GM19240 (cell line): Measurements from ENCODE around the gene TENT4A.
A peak's percentile ranks its signal among the peaks of the same experiment; 100 is the strongest.
"Not testable (repeated sequence)": the region's sequence is repeated elsewhere in the genome, so short reads cannot be mapped to it uniquely, and the experiment has no call there.

Experiments
- DNase-seq: peaks from one replicate; pipeline ENCODE4 v3.0.0; 2011; ENCODE audit warnings: low spot score; ENCODE audit not compliant: insufficient read length

Gene TENT4A

GRCh38 chr5:6713274-6714225 lies at the start of gene TENT4A:
Gene TENT4A (plus strand): TSS chr5:6713432. CDS start chr5:6713984, 552 bp downstream.
- DNase-seq = peak; percentile 96

GRCh38 chr5:6666762-6667161 lies 46.5 kb upstream of the TENT4A start:
- no peak for DNase-seq

- DNase-seq = no peak
These were observed 45.6 kb upstream of the TENT4A start for GRCh38 chr5:6667648-6668047.

- not testable (repeated sequence) for DNase-seq
These were observed 44.5 kb upstream of the TENT4A start for GRCh38 chr5:6668717-6669116.

- DNase-seq = no peak
These were observed 40.2 kb upstream of the TENT4A start for GRCh38 chr5:6673031-6673430.

- DNase-seq = no peak
These were observed 39.3 kb upstream of the TENT4A start for GRCh38 chr5:6673963-6674362.

GRCh38 chr5:6674421-6674820 lies 38.8 kb upstream of the TENT4A start:
- no peak for DNase-seq

GRCh38 chr5:6674886-6675285 lies 38.3 kb upstream of the TENT4A start:
- no peak for DNase-seq

- no peak for DNase-seq
These were observed 37.3 kb upstream of the TENT4A start for GRCh38 chr5:6675784-6676491.

- DNase-seq = no peak
These were observed 36.5 kb upstream of the TENT4A start for GRCh38 chr5:6676702-6677101.

- DNase-seq = no peak
These were observed 34.8 kb upstream of the TENT4A start for GRCh38 chr5:6678385-6678784.

GRCh38 chr5:6680922-6681321 lies 32.3 kb upstream of the TENT4A start:
- no peak for DNase-seq

GRCh38 chr5:6681682-6682081 lies 31.6 kb upstream of the TENT4A start:
- DNase-seq = no peak

GRCh38 chr5:6682239-6682638 lies 31.0 kb upstream of the TENT4A start:
- no peak for DNase-seq

- no peak for DNase-seq
These were observed 30.0 kb upstream of the TENT4A start for GRCh38 chr5:6683241-6683640.

- no peak for DNase-seq
These were observed 29.2 kb upstream of the TENT4A start for GRCh38 chr5:6684075-6684474.

- no peak for DNase-seq
These were observed 26.7 kb upstream of the TENT4A start for GRCh38 chr5:6686501-6686900.

GRCh38 chr5:6686915-6687409 lies 26.3 kb upstream of the TENT4A start:
- DNase-seq = no peak

GRCh38 chr5:6687505-6687904 lies 25.7 kb upstream of the TENT4A start:
- no peak for DNase-seq

GRCh38 chr5:6692906-6693305 lies 20.3 kb upstream of the TENT4A start:
- no peak for DNase-seq

- no peak for DNase-seq
These were observed 14.5 kb upstream of the TENT4A start for GRCh38 chr5:6698696-6699095.

GRCh38 chr5:6699357-6699756 lies 13.9 kb upstream of the TENT4A start:
- DNase-seq = no peak
